Measurements from ENCODE around the gene SMYD4.

DNA sequence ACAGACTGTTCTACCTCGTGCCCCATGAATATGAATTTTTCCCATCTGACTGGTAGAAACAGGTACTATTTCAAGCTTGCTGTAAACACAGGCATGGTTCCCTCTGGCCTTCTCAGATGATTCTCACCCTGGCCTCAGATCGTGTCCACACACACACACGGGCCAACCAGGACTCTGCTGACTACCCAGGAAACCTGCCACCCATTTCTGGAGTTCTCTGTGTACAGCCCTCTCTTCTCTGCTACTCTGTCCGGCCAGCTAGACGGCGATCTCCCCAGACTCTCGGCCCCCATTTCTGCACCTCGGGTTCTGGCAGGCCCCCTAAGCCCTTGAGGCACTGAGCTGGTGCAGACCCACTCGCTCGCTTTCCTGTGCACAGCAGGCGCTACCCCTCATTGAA lies 31.3 kb upstream of the SMYD4 start:
- TF ChIP-seq, protein P1, sequence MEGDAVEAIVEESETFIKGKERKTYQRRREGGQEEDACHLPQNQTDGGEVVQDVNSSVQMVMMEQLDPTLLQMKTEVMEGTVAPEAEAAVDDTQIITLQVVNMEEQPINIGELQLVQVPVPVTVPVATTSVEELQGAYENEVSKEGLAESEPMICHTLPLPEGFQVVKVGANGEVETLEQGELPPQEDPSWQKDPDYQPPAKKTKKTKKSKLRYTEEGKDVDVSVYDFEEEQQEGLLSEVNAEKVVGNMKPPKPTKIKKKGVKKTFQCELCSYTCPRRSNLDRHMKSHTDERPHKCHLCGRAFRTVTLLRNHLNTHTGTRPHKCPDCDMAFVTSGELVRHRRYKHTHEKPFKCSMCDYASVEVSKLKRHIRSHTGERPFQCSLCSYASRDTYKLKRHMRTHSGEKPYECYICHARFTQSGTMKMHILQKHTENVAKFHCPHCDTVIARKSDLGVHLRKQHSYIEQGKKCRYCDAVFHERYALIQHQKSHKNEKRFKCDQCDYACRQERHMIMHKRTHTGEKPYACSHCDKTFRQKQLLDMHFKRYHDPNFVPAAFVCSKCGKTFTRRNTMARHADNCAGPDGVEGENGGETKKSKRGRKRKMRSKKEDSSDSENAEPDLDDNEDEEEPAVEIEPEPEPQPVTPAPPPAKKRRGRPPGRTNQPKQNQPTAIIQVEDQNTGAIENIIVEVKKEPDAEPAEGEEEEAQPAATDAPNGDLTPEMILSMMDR (IDR thresholded peaks at IDR 0.05) = no peak
- no peak for TF ChIP-seq POLR2A (IDR thresholded peaks at IDR 0.05)
